CD4-positive, alpha-beta T cell treated with Interleukin-2 at 100 ng/mL for 4 hours (primary cell): ENCODE measurements around the gene DCTN4.
A peak's percentile ranks its signal among the peaks of the same experiment; 100 is the strongest.
"Not testable (repeated sequence)": the region's sequence is repeated elsewhere in the genome, so short reads cannot be mapped to it uniquely, and the experiment has no call there.

Experiments
- DNase-seq: peaks from one replicate; pipeline ENCODE4 v3.0.0-alpha.2; 2020; ENCODE audit warnings: low spot score

Gene DCTN4

DNA sequence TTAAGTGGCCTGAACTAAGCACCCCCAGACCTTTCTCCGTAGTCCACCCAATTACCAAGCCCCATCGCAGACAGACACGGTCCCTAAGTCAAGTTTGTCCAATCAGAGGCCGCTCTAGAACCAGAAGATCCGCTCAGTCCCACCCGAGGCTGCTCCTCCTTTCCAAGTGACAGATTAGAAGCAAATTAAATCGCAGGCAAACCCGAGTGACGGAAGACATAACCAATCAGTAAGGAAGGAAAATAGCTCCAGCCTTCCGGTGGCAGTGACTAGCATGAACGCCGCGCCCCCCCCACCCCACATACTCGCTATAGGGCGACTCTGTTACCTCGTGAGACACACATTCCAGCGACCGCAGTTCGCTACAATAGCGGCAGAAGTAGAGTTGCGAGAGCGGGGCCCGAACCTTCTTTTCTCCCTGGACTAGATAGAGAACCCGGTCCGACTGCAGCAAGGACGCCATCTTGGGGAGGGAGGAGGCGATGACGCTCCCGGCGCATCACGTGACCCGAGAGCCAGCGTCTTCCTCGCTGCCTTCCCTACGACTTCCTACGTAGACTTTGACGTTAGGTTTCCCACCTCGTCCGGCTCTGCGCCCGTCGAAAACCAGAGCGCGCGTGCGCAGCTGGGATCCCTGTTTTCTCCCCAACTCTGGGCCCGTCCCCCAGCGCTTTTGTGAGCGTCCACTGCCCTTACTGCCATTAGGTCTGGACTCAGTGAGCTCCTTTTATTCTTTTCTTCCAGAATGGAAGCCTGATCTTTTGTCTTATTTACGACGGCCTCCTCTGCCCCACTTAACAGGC lies at the start of gene DCTN4:
TSS of gene DCTN4 (minus strand) at position 487 of the 803 bp plus-strand sequence. CDS start at position 463, 24 bp downstream.
- DNase-seq: peak; percentile 96

DNA sequence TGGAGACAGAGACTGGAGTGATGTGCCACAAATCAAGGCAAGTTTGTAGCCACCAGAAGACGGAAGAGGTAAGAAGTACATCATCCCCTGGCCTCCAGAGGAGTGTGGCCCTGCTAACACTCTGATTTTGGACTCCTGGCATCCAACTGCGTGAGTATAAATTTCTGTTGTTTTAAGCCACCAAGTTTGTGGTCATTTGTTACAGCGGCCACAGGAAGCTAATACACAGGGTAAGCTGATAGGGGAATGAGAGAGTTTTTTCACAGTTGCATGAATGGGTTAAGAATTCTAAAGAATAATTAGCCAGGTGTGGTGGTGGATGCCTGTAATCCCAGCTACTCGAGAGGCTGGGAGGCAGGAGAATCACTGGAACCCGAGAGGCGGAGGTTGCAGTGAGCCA lies 45.6 kb upstream of the DCTN4 start:
- DNase-seq: no peak

DNA sequence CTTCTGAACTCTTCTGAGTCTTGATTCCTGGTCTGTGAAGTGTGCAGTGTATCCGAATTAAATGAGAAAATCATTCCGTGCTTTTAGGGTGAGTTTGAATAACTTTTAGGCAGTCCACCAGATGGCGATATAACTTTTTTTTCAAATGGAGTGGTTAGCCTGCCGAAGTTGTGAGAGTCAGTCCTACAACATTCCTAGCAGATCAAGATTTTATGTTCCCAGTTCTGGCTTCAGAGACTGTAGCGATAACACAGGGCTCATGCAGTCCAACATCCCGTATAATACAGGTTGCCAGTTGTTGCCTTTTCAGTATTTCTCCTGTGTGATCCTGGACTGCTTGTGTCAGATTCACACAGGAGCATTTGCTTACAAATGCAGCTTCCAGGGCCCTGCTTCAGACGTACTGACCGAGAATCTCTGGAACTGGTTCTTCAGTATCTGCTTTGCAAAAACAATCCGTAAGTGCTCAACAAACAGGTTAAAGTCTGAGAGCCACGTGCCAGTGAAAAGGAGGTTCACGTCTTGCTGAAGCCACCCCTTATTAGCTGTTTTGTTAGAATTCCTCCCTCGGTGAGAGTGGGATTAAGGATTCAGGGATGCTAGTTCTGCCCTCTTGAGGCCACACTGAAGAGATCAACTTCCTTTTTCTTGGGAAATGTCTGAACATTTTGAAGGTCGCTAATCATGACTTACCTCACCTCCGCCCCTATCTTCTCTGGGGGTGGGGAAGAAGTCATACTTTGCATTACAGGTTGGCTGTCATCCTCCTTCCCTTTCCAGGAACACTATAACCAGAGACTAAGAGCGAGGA lies 42.5 kb upstream of the DCTN4 start:
- DNase-seq: peak; percentile 67

DNA sequence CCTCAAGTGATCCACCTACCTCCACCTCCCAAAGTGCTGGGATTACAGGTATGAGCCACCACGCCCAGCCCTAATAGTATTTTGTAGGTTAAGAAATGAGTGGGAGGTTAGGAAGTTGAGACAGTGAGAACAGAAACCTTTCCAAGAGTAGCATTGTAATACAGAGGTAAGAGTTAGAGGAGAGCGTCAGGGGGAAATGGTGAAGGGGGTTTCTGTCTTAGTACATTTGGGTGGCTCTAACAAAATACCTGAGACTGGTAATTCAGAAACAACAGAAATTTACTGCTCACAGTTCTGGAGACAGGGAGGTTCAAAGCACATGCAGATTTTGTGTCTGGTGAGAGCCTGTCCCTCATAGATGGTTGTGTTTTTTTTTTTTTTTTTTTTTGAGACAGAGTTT lies 38.6 kb upstream of the DCTN4 start:
- DNase-seq: no peak

DNA sequence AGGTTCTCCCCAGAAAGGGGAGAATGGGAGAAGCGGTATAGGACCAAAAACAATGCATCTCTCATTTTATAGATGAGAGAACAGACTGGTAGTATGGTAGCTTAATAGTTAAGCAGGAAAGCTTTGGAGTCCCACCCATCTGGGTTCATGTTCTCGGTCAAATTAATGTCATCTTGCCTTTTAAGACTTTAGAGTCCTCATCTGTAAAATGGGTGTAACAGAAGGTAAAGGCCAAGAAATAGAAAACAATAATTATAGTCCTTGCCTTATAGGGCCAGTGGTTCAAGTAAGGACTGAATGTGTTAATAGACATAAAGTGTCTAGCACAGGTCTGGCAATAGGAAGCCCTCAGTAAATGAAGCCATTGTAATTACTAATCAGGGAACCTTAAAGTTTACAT lies 36.1 kb upstream of the DCTN4 start:
- DNase-seq: no peak

DNA sequence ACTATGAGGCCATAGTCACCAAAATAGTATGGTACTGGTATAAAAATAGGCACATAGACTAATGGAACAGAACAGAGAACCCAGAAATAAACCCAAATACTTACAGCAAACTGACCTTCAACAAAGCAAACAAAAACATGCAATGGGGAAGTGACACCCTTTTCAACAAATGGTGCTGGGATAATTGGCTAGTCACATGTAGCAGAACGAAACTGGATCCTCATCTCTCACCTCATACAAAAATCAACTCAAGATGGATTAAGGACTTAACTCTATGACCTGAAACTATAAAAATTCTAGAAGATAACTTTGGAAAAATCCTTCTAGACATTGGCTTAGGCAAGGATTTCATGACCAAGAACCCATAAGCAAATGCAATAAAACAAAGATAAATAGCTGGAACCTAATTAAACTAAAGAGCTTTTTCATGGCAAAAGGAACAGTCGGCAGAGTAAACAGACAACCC lies 34.6 kb upstream of the DCTN4 start:
- DNase-seq: not testable (repeated sequence)

DNA sequence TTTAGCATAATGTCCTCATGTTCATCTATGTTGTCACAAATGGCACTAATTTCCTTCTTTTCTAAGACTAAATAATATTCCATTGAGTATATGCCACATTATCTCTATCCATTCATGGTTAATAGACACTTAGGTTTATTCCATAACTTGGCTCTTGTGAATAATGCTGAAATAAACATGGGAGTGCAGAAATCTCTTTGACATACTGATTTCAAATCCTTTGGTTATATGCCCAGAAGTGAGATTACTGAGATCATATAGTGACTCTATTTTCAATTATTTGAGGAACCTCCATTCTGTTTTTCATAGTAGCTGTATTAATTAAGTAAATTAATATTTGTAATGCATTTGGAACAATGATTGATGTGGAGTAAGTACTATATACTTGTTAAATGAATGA lies 32.7 kb upstream of the DCTN4 start:
- no peak for DNase-seq

DNA sequence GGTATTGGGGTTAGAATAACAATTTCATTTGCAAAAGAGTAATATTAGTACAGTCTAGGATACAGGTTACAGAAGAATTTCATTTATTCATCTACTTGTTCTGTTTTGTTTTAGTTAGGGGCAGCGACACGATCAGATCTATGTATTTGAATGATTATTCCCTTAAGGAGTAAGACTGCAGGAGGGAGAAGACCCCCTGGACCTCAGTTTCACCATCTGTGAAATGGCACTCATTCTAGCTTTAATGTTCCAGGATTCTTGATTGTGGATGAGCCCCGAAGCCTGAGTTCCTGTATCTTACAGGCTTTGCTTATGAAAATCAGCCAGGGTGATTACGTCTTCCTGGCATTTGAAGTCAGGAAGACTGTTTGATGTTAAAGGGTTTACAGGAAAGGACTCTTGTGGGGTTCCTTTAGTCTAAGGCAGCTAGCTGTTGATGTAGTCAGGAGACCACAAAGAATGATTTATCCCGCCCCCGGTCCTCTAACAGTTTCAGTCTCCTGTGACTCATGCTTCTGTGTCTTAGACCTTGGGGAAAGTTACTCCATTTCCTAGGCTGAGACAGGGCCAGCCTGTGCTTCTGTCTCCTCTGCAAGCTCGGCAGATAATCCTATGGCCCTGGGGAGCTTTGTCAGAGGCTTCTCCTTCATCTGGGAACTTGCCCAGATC lies 31.3 kb upstream of the DCTN4 start:
- DNase-seq: peak; percentile 75

DNA sequence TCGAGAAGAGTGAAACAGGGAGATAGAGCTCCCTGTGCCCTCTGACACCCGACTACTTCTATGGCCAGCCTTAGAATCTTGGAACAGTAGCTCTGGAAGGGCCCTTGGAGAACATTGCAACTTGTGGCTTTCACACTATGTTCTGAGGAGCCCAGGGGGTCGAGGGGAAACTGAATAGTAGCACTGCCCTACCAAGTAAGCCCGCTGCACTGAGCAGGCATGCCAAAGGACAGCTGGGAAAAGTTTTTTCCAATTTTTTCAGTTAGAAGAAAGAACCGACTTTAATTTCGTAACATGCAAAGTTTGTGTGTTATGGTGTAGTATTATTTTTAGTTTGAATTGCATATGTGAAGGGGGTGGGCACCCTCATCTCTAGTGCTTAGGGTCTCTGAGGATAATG lies 30.6 kb upstream of the DCTN4 start:
- no peak for DNase-seq

DNA sequence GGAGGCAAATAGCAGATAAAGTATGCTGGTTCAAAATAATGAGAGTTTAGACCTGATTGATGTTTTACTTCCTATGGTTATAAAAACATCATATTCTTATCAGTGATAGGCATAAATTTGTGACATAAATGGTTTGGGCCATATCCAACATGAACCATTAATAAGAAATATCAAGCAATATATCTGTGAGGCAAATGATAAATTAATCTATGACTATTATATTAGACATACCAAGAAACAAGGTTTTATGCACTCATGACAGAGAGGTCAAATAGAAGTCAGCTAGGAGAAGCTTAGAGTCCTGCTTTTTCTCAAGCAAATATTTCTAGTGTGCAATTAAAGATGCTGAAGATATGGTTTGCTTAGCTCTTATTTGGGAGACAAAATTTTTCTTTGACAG lies 30.2 kb upstream of the DCTN4 start:
- no peak for DNase-seq

DNA sequence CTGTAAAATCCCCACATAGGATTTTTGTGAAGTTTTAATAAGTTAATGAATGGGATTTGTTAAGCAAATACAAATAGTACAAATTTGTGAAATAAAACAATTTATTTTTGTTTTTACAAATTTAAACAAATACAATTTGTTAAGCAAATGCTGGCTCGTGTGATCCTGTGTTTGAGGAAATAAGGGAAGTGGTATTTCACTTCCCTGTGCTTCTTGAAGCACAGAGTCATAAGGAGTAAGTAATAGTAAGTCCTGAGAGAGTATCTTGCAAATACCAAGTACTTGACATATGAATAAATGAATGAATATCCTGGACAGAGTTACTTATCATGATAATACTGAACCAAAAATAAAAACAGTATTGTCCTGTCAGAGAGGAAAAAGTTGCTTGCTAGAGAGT lies 28.8 kb upstream of the DCTN4 start:
- no peak for DNase-seq

DNA sequence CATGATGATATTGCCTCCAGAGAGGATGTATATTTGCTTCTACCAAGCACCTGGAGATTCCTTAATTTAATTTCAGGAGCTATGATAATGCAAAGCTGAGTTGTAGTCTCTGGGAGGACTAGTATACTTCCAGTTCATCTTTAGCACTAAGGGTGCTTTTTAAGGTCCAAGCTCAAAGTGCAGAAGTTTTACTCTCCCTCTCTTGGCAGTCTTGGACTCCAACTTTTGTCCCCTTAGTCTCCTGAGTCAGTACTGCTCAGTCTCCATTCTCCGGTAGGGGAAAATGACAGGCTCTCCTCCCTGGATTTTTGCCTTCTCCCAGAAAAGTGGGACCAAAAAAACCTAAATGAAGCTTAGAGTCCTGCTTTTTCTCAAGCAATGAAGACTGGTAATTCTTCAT lies 28.1 kb upstream of the DCTN4 start:
- DNase-seq: no peak

DNA sequence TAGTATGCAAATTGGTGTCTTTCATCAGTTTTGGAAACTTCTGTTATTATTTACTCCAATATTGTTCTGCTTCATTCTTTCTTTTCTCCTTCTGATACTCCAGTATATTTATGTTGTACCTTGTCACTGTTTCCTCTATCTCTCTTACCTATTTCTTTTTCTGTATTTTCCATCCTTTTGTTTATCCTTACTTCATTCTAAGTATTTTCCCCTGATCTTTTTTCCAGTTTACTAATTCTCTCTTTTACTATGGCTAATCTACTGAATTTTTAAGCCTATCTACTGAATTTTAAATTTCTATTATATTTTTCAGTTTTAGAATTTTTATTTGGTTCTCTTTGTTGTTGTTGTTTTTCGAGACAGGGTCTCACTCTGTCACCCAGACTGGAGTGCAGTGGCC lies 27.1 kb upstream of the DCTN4 start:
- no peak for DNase-seq

DNA sequence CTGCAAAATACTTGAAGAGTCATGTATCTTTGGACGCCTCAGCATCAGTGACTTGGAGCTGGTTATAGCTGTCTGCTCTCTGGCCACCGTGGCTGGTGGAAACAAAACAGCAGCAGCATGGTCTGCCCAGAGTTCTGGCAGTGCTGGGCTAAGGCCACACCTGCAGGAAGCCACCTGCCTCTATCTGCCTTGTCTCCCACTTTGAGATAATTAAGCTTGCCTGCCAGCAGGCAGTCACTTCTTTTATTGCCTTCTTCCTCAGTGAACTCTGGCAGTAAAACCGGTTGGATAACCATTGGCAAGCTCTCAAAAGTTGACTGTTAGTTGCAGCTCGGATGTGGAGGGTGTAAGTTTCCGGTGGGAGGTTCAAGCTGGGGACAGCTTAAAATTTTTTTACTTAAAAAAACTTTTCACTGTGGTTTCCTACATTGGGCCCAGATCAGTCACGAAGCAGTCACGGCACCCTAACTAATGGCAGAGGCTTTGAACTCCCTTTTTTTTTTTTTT lies 24.7 kb upstream of the DCTN4 start:
- DNase-seq: peak; percentile 74

DNA sequence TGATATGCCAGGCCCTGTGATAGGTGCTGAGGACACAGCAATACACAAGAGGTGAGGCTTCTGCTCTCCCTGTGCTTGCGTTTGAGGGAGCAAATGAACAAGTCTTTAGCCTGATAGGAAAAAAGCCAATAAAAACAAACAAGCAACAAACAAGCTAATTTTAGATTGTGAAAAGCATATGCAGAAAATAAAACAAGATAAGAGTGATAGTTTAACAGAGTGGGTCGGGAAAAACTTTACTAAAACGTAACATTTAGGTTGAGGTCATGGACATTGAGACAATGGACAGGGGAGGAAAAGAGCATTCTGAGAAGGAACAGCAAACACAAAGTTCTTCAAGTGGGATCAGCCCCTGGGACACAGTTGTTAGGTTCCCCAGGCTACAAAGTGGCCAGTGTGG lies 24.0 kb upstream of the DCTN4 start:
- DNase-seq: no peak

DNA sequence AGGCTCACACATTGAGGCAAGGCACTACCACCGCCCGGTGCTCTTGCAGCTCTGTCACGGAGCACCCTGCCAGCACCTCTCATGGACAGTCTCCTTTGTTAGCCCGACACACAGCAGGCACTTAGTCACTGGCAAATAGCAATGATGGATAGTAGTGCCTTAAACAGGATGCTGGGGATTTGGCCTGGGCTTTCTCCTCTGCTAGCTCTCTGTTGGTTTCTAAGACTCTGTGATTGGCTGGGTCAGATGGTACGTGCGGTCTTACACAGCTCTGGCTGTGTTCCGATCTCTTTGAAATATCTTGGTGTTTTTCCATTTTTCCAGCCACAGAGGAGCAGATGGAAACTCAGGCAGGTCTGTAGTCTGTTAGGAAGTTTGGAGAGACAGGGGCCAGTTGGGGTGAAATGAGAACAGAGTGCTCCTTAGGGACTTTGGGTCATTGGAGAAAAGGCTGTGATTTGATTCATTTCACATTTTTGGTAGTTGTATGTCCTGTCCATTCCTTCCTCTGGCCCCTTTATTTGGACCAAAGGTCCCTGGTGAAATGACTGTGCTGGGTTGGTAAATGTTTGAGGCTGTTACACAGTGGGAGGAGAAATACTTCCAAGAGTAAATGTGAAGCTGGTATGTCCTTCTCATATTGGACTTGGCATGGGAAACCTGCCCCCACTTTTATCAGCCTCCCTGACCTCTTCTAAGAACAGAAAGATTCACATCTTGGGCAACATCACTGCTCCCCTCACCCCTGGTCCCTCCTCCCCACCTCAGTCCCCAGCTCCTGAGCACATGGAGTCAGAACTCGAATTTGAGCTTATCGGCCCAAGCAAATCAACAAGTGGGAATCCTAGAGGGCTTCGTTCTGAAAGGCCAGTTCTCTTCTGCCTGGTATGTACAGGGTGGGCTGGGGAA lies 23.1 kb upstream of the DCTN4 start:
- DNase-seq: no peak

DNA sequence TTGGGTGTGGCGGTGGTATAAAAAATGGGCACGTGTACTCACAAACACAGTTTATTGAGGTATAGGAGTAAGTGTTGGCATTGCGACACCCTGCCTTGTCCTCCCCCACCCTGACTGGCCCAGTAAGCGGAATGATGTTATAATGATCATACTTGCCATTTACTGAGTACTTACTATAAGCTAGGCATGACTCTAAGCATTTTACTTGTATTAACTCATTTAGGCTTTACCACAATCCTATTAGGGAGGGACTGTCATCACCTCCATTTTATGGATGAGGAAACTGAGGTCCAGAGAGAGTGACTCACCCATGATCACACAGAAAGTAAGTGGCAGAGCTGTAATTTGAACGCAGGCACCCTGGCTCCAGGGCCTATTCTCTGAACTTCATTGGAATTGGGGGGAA lies 22.0 kb upstream of the DCTN4 start:
- DNase-seq: no peak

DNA sequence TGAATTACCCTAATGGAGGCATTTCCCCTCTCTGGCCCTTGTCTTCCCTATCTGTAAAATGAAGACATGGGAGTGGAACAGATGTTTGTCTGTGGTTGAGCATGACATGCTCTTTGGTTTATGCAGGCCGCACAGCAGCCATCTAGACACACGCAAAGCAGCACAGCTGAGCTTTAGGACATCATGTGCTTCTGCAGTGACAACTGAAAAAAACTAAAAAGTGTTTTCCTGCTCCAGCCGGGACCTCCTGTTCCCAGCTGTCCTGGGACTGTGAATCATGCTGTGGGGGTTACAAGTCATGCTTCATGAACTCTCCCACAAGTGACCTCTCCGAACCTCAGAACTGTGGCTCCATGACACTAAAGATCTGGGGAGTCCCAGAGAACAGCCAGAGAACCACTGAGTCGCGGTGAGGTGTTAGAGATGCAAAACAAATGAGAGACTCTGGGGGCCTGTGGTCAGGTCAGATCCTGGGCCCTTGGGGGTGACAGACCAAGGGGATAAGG lies 21.4 kb upstream of the DCTN4 start:
- no peak for DNase-seq

DNA sequence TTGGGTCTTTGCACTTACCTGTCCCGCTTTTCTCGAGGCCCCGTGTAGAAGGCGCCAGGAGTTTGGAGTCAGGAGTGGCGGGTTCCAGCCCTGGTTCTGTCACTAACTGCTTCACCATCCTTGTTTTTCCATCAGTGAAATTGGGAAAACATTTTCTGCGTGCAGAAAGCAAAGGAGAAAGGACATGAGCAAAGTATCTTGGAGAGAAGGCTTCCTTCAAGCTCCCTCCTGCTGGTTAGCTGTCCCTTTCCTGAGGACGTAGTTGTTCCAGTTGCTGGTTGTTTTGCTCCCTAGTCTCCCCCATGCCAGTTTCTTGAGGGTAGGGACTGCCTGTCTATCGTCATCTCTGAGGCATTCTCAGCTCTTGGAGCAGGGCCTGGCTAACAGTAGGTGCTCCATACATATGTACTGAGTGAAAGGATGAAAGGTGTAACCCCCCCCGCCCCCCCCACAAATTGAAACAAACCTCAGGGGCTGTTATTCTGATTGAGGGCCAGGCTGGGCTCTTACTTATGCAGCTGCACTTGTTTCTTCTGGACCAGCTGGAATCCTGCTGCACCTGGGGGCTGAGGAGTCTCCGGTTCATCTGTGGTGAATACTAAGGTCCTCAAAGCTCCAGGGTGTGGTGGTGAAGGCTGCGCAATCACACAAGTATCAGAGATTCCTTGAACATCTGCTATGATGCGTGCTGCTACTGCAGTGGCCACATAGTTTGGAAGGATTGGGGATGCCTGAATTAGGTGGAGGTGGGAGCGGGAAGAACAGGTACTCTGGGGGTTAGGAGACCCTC lies 20.8 kb upstream of the DCTN4 start:
- DNase-seq: no peak
